Body of pancreas (tissue), 4 donors: ENCODE results near the gene ODAD3.

Experiments
- POLR2A ChIP-seq, 3 donors: fragments of 450-650 bp; IDR thresholded peaks; one replicate each; pipeline ENCODE4 v1.6.1; 2016; ENCODE audit warnings: antibody characterized with exemption in 3 of 3, mild to moderate bottlenecking in 2 of 3
- TF ChIP-seq, protein P1 (sequence below), 7 experiments: fragments of 450-650 bp in 4 of 7; fragments of 200-600 bp in 3 of 7; sonication (generic) in 3 of 7; IDR thresholded peaks; one replicate each; pipeline ENCODE4 v1.5.1; 2016 to 2019; ENCODE audit warnings: antibody characterized with exemption in 7 of 7

GRCh38 chr19:11448410-11448809 lies 13.5 kb upstream of the ODAD3 start:
- TF ChIP-seq, protein P1, sequence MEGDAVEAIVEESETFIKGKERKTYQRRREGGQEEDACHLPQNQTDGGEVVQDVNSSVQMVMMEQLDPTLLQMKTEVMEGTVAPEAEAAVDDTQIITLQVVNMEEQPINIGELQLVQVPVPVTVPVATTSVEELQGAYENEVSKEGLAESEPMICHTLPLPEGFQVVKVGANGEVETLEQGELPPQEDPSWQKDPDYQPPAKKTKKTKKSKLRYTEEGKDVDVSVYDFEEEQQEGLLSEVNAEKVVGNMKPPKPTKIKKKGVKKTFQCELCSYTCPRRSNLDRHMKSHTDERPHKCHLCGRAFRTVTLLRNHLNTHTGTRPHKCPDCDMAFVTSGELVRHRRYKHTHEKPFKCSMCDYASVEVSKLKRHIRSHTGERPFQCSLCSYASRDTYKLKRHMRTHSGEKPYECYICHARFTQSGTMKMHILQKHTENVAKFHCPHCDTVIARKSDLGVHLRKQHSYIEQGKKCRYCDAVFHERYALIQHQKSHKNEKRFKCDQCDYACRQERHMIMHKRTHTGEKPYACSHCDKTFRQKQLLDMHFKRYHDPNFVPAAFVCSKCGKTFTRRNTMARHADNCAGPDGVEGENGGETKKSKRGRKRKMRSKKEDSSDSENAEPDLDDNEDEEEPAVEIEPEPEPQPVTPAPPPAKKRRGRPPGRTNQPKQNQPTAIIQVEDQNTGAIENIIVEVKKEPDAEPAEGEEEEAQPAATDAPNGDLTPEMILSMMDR (IDR thresholded peaks at IDR 0.05), result no peak
- no peak for TF ChIP-seq POLR2A (IDR thresholded peaks at IDR 0.05)
